Motor neuron (in vitro differentiated cells): ENCODE measurements around the gene WDR82. TPM values are rescaled to one million over a fixed set of nuclear protein-coding genes. Genes with fewer than 3 reads are reported as not detected.

Source experiments
- ATAC-seq, 8 experiments: fragments of 200-7000 bp; cut with Tn5 transposase; replicated peaks in 6 of 8; 2 replicates each; pipeline ENCODE4 v1.8.0; 2021; ENCODE audit warnings: mild to moderate bottlenecking in 8 of 8, moderate library complexity in 8 of 8
- H3K27ac ChIP-seq, 2 donors: fragments of 250-450 bp; sonication (Bioruptor Pico); 2 replicates each; pipeline ENCODE4 v1.9.0; 2021; ENCODE audit warnings: antibody characterized with exemption in 2 of 2, mild to moderate bottlenecking in 2 of 2, moderate library complexity in 1 of 2
- H3K4me1 ChIP-seq, 2 donors: fragments of 250-450 bp; sonication (Bioruptor Pico); replicated peaks in 1 of 2; 2 replicates each; pipeline ENCODE4 v1.6.1; 2021; ENCODE audit warnings: antibody characterized with exemption in 2 of 2, mild to moderate bottlenecking in 2 of 2, moderate library complexity in 1 of 2
- H3K4me3 ChIP-seq, 5 donors: fragments of 250-450 bp; sonication (Bioruptor Pico); 2 replicates each; pipeline ENCODE4 v1.9.0; 2021; ENCODE audit warnings: antibody characterized with exemption in 5 of 5, mild to moderate bottlenecking in 5 of 5, moderate library complexity in 4 of 5
- WGBS, 10 experiments: fragments of 450-650 bp; shearing (Covaris generic); methylation state at CpG; one replicate each; pipeline ENCODE4 v1.0.0; 2022; 5-methylcytosine and 5-hydroxymethylcytosine counted together
- in situ Hi-C, 9 experiments: fragments of 400-800 bp; cut with MboI; loops; one replicate each; pipeline ENCODE4 v1.15.0; 2021; ENCODE audit warnings: low sequenced_read_pairs in 9 of 9, low pct_unique_long_range_greater_than_20kb in 2 of 9; ENCODE audit not compliant: unreplicated experiment in 9 of 9
- total RNA-seq, 8 experiments: library from RNA; unstranded; fragments of 300-600 nt; gene quantifications; 2 replicates each; pipeline versions ENCODE4 v1.2.3 to v1.2.4, GENCODE V29; 2022

Gene WDR82
- total RNA-seq, 8 experiments from 2014 or later: 48.6 to 104 (median 82.4) TPM

- Histone ChIP-seq H3K4me1 (peaks cover 57 to 63% of the 10 kb centered on the region in 2 donors), H3K4me3 (peak overlapping the region; percentile 48 to 79 (median 71)), H3K27ac (peak overlapping the region; percentile 87 to 95)
- in situ Hi-C loops: no loop called here
- peak; percentile 52 to 73 (median 61) for ATAC-seq
- WGBS, 10 experiments: 60% methylated on average over 1 of the region's 14 CpGs; no CpG with 5 or more reads in 8 of the 10 experiments
Observed at GRCh38 chr3:52299879-52300611, 21.6 kb upstream of the WDR82 start.

- H3K4me1 ChIP-seq: peaks cover 59 to 70% of the 10 kb centered on the region in 2 donors
- WGBS, 10 experiments: 20 to 53% (median 50%) methylated on average over 1 to 4 of the region's 10 CpGs; no CpG with 5 or more reads in 7 of the 10 experiments
- in situ Hi-C loops: no loop called here
- H3K4me3 ChIP-seq: peak overlapping the region; percentile 48 to 79 (median 71)
- peak in 7 of 8 experiments; percentile 5 to 61 (median 51) for ATAC-seq
- H3K27ac ChIP-seq: peak overlapping the region; percentile 87 to 95
Observed at GRCh38 chr3:52299247-52299878, 20.9 kb upstream of the WDR82 start.

GRCh38 chr3:52298149-52299098 is 20.0 kb upstream of the WDR82 start:
- 60% methylated on average over 1 of the region's 17 CpGs; no CpG with 5 or more reads in 9 of the 10 experiments for WGBS, 10 experiments
- in situ Hi-C loops: no loop called here
- ATAC-seq: peak in 6 of 8 experiments; percentile 17 to 74 (median 68)
- peaks cover 59 to 70% of the 10 kb centered on the region in 2 donors for H3K4me1 ChIP-seq
- H3K4me3 ChIP-seq: peak overlapping the region; percentile 48 to 79 (median 71)
- H3K27ac ChIP-seq: peak overlapping the region; percentile 87 to 95

- peak in 1 of 8 experiments; percentile 0 for ATAC-seq
- H3K27ac ChIP-seq: peak overlapping the region; percentile 87 to 95
- H3K4me1 ChIP-seq: peaks cover 53 to 61% of the 10 kb centered on the region in 2 donors
- in situ Hi-C loops: no loop called here
- peak overlapping the region; percentile 48 to 79 (median 71) for H3K4me3 ChIP-seq
- WGBS, 10 experiments: 75 to 100% (median 77%) methylated on average over 1 to 6 of the region's 11 CpGs; no CpG with 5 or more reads in 7 of the 10 experiments
Observed at GRCh38 chr3:52297242-52298148, 19.0 kb upstream of the WDR82 start.

GRCh38 chr3:52295671-52296208 is 17.3 kb upstream of the WDR82 start:
- no peak overlapping the region for H3K27ac ChIP-seq
- no peak overlapping the region for H3K4me3 ChIP-seq
- WGBS, 10 experiments: 92 to 93% methylated on average over 2 of the region's 5 CpGs; no CpG with 5 or more reads in 8 of the 10 experiments
- peaks cover 48 to 53% of the 10 kb centered on the region in 2 donors for H3K4me1 ChIP-seq
- no peak for ATAC-seq
- in situ Hi-C loops: no loop called here

GRCh38 chr3:52294320-52295150 is 16.1 kb upstream of the WDR82 start:
- Histone ChIP-seq H3K27ac (no peak overlapping the region), H3K4me1 (peaks cover 36 to 41% of the 10 kb centered on the region in 2 donors), H3K4me3 (no peak overlapping the region)
- no peak for ATAC-seq
- in situ Hi-C loops: no loop called here
- WGBS, 10 experiments: 71 to 100% (median 87%) methylated on average over 1 to 7 of the region's 11 CpGs; no CpG with 5 or more reads in 2 of the 10 experiments

- ATAC-seq: no peak
Observed at GRCh38 chr3:52293491-52294319, 15.3 kb upstream of the WDR82 start.

GRCh38 chr3:52292247-52293065 is 14.0 kb upstream of the WDR82 start:
- 82 to 100% methylated on average over 1 to 5 of the region's 20 CpGs; no CpG with 5 or more reads in 8 of the 10 experiments for WGBS, 10 experiments
- Histone ChIP-seq H3K4me1 (peaks cover 31 to 38% of the 10 kb centered on the region in 2 donors), H3K4me3 (no peak overlapping the region), H3K27ac (no peak overlapping the region)
- in situ Hi-C loops: no loop called here
- no peak for ATAC-seq

More at GRCh38 chr3:52293491-52294319, 15.3 kb upstream of the WDR82 start:
- no peak overlapping the region for H3K4me3 ChIP-seq
- in situ Hi-C loops: no loop called here
- whole genome bisulfite sequencing, 10 experiments: 64 to 96% (median 91%) methylated on average over 2 to 7 of the region's 17 CpGs; no CpG with 5 or more reads in 4 of the 10 experiments
- H3K27ac ChIP-seq: no peak overlapping the region
- peaks cover 31 to 38% of the 10 kb centered on the region in 2 donors for H3K4me1 ChIP-seq

- Histone ChIP-seq H3K4me1 (peaks cover 25 to 33% of the 10 kb centered on the region in 2 donors), H3K27ac (no peak overlapping the region), H3K4me3 (no peak overlapping the region)
- in situ Hi-C loops: no loop called here
- ATAC-seq: no peak
- 40 to 100% (median 86%) methylated on average over 1 to 5 of the region's 7 CpGs; no CpG with 5 or more reads in 7 of the 10 experiments for WGBS, 10 experiments
Observed at GRCh38 chr3:52291508-52292181, 13.2 kb upstream of the WDR82 start.
